T-helper 1 cell treated with Interleukin-12 subunit alpha and Interleukin-12 subunit beta and Interleukin-4 antibody, amounts not matched to agents 30 μg/mL and 1 μg/mL, for 36 hours (primary cell): ENCODE data around the gene SNN.

ENCODE experiments used
- H3K27ac Mint-ChIP-seq: one replicate; pipeline ENCODE4 v1.8.0; 2021; ENCODE audit warnings: mild to moderate bottlenecking, mixed read lengths
- H3K27me3 Mint-ChIP-seq: one replicate; pipeline ENCODE4 v1.8.0; 2021; ENCODE audit warnings: low read depth, mixed read lengths
- H3K36me3 Mint-ChIP-seq: one replicate; pipeline ENCODE4 v1.8.0; 2021; ENCODE audit warnings: low read depth, mixed read lengths
- H3K4me1 Mint-ChIP-seq: one replicate; pipeline ENCODE4 v1.8.0; 2021; ENCODE audit warnings: low read depth, mixed read lengths
- H3K4me3 Mint-ChIP-seq: one replicate; pipeline ENCODE4 v1.8.0; 2021; ENCODE audit warnings: mild to moderate bottlenecking, moderate library complexity, mixed read lengths
- H3K9me3 Mint-ChIP-seq: one replicate; pipeline ENCODE4 v1.8.0; 2021; ENCODE audit warnings: mixed read lengths

SNN gene

DNA sequence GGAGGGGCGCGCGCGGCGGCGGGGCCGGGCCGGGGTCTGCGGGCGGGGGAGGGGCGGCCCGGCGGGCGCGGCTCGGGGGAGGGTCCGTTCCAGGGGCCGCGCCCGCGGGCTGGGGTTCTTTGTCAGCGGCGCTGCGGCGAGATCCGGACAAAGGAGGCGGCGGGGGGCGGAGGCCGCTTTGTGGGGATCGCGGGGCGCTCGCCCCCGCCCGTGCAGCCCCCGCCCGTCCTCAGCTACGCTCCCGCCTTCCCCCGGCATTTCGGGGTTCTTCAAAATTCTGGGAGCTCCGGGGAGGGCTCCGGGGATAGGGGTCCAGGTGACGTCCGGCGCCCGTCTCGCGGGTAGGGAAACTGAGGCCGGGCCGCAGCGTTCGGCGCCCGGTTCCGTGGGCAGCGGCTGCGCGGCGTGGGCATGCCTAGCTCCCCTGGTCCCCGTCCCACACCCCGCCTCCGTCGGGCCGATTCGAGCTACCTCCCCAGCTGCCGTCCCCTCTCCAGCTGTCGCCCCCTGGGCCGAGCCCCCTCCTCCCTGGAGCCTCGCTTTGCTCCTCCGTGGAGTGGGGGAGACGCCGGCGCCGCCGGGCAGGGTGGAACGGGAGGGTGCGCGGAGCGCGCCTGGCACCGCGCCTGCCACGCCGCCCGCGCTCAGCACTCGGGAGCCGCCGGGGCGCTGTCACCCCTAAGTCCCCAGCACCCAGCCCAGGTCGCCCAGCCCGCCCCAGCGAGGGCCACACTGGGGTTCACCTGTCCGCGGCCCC, 546 bp downstream of the SNN start:
- Mint-ChIP-seq H3K27ac (no peak overlapping the region), H3K4me3 (peak overlapping the region; percentile 76), H3K27me3 (no peaks in the 10 kb centered on the region), H3K4me1 (peaks cover 50% of the 10 kb centered on the region), H3K36me3 (no peaks in the 10 kb centered on the region), H3K9me3 (no peaks in the 10 kb centered on the region)

DNA sequence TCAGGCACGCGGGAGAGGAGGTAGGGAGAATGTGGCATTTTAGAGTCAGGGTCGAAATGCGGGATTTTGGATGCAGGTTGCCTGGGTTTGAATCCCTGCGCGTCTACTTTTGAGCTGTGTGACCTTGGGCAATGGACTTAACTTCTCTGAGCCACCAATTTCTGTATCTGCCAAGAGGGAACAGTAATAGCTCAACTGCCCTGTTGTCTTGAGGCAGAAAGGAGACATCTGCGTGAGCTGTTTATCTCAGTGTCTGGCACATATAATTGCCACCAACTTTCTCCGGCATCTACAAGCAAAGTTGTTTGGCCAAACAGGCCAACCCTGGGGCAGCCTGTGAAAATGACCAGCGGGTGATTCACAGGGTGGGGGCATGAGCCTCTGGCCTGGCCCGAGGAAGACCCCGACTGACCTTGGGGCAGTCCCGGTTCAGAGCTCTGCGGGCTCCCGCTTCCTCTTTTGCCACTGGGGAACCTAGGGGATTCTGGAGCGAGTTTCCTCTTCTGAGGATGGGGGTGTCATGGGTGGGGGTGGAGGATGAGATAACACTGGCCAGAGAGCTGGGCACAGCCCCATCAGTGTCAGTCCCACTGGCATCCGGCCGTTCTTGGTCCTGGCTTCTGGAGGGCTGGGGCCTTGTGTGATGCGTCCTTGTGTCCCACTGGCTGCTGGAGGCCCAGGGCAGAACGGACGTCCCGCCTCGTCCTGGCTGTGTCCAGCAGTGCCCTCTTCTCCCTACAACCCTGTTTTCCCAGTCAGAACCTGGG, 1.3 kb downstream of the SNN start:
- H3K4me3 Mint-ChIP-seq = peak overlapping the region; percentile 76
- H3K27me3 Mint-ChIP-seq = no peaks in the 10 kb centered on the region
- peaks cover 46% of the 10 kb centered on the region for H3K4me1 Mint-ChIP-seq
- no peak overlapping the region for H3K27ac Mint-ChIP-seq
- no peaks in the 10 kb centered on the region for H3K9me3 Mint-ChIP-seq
- H3K36me3 Mint-ChIP-seq = no peaks in the 10 kb centered on the region

DNA sequence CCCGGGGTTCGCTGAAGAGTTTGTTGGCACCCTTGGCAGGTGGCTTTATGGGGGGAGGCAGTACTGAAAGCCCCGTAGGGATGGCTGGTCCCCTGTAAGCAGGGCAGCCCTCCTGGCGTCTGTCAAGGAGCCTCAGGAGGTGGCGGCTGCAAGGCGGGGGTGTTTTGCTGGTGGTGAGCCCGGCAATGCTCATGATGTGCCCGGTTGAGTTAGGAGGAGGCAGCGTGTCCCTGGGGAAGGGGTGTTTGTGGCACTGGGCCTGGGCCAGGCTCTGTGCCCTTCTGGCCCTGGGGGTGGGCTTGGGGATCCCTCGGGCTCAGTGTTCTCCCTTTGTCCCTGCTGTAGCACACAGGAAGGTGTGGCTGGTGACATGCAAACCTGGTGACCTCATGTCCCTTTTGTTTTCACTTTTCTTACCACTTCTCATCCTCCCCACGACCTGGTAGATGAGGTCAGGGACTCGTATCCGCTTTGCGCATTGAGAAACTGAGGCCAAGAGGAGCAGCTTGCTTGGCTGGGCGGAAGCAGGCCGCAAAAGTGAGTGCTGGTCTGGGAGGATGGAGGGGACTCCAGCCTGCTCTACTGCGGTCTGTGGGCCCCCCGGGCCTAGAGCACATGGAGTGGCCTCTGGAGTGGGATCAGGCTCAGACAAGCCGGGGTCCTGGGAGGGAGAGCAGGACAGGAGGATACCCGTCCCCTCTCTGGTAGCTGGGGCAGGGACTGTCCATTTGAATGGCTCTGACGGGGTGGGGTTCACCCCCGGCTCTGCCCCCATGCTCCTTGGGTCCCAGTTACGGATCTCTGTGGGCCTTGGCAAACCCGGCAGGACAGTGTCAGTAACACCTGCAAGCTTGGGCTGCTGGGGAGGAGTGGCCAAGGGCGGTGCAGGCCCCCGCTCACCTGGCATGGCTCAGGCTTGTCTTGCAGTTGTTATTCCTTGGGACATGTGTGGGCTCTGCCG, 2.2 kb downstream of the SNN start:
- peak overlapping the region; percentile 83 for H3K27ac Mint-ChIP-seq
- H3K9me3 Mint-ChIP-seq = no peaks in the 10 kb centered on the region
- H3K4me3 Mint-ChIP-seq = peak overlapping the region; percentile 76
- H3K36me3 Mint-ChIP-seq = peaks cover 2% of the 10 kb centered on the region
- peaks cover 41% of the 10 kb centered on the region for H3K4me1 Mint-ChIP-seq
- no peaks in the 10 kb centered on the region for H3K27me3 Mint-ChIP-seq

DNA sequence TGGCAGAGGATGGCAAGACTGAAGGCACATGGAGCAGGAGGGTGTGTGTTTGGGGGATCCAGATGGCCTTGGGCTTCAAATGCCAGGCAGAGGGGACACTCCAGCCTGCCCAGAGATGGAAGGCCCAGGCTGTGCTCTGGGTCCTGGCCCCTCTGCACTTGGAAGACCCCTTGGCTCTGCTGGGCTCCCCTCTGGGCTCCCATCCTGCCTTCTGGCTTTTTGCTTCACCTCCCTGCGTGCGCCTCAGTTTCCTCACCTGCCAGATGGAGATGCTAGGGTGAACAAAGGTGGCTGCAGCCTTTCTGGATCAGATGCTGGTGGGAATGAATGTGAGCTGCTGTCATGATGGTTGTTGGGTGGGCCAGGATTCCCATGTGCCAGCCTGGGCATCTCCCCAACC, 3.0 kb downstream of the SNN start:
- Mint-ChIP-seq H3K9me3 (no peaks in the 10 kb centered on the region), H3K36me3 (peaks cover 2% of the 10 kb centered on the region), H3K27me3 (no peaks in the 10 kb centered on the region), H3K27ac (peak overlapping the region; percentile 8), H3K4me1 (peaks cover 37% of the 10 kb centered on the region), H3K4me3 (no peak overlapping the region)

DNA sequence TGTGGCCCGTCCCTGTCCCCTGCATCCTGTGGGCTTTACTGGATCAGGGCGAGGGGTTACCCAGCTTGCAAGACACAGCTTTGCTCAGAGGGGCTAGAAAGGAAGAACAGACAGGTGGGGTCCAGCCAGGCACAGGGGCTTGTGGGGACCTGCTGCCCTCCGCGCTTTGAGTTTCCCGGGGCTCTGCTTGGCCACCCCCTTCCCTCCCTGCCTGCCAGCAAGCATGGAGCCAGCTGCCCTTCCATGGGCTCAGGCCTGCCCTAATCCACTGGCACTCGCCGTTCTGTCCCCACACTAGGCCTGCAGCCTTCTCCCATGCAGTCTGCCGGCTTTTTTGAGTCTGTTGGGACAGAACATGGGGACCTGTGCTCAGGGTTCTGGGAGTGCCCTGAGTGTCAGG, 3.4 kb downstream of the SNN start:
- Mint-ChIP-seq H3K4me3 (no peak overlapping the region), H3K4me1 (peaks cover 35% of the 10 kb centered on the region), H3K9me3 (no peaks in the 10 kb centered on the region), H3K36me3 (peaks cover 4% of the 10 kb centered on the region), H3K27me3 (no peaks in the 10 kb centered on the region), H3K27ac (peak overlapping the region; percentile 86)

DNA sequence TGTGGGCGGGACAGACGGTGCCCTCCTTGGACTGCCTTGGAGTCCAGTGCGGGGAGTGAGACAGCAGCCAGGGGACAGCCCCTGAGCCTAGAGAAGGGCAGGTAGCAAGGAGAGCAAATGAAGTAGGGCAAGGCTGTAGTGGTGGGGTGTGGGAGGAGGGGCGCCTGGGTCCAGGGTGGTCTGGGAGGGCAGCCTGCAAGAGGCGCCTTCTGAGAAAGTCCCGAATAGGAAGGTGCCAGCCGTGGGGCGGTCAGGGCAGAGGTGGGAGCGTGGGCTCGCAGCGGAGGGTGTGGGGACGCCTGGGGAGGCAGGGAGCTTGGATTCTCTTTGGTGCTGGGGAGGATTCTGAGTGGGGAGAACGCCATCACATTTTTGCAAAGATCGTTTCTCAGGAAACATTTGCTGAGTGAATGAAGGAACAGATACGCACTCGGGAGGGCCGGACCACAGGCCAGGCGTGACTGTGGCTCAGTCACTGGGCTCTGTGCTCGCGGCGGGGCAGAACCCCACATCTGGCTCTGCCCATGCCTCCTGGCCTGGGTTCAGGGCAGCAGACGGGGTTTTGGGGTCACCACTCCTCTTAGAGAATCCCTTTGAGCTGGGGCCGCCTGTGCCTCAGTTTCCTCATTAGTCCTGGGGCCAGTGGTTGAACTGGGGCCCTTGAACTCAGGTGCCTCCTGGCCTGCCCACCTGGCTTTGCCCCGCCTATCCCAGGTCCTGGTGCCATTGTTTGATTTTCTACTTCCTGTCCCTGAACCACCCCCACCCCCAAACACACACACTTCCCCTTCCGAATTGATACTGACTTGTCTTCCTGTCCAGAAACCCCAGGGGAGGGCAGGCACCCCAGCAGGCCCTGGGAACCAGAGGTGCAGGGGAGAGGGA, 4.2 kb downstream of the SNN start:
- Mint-ChIP-seq H3K27ac (peak overlapping the region; percentile 86), H3K4me3 (peak overlapping the region; percentile 59), H3K27me3 (no peaks in the 10 kb centered on the region), H3K9me3 (no peaks in the 10 kb centered on the region), H3K4me1 (peaks cover 35% of the 10 kb centered on the region), H3K36me3 (peaks cover 11% of the 10 kb centered on the region)

DNA sequence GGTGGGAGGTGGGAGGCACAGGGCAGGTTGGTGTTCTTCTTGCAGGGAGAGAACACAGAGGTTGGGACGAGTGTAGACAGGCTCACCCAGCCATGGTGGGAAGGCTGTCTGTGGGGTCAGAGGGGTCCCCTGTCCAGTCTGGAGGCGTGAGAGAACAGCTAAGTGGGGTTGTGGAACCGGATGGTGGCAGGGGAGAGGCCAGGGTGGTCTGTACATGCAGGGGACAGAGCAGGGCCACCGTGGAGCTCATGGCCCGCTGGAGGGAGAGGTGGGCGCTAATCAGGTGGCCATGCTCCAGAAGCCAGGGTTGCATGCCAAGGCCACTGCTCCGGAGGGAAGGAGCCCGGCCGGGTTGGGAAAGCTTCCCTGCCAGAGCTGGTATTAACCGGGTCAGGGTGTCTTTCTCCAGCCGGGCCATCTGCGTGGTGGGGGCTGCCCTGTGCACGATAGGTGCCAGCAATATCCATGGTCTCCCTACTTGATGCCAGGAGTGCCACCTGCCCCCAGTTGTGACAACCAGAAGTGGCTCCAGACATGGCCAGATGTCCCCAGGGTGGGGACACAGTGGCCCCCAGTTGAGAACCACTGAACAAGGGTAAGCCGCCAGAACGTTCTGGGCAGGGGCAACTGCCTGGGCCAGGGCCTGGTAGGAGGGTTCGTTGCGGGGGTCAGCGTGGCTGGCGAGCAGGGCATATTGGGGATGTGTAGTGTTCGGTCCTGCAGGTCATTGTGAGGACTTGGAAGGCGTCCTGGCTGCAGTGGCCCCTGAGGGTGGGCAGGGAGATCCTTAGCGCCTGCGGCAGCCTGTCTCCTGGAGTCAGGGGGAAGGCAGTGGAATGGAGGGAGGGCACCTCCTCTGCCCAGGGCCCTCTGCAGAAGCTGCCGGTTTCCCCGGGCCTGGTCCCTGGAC, 5.1 kb downstream of the SNN start:
- Mint-ChIP-seq H3K9me3 (no peaks in the 10 kb centered on the region), H3K27me3 (no peaks in the 10 kb centered on the region), H3K36me3 (peaks cover 17% of the 10 kb centered on the region), H3K4me1 (peaks cover 35% of the 10 kb centered on the region), H3K4me3 (no peak overlapping the region), H3K27ac (peak overlapping the region; percentile 86)

DNA sequence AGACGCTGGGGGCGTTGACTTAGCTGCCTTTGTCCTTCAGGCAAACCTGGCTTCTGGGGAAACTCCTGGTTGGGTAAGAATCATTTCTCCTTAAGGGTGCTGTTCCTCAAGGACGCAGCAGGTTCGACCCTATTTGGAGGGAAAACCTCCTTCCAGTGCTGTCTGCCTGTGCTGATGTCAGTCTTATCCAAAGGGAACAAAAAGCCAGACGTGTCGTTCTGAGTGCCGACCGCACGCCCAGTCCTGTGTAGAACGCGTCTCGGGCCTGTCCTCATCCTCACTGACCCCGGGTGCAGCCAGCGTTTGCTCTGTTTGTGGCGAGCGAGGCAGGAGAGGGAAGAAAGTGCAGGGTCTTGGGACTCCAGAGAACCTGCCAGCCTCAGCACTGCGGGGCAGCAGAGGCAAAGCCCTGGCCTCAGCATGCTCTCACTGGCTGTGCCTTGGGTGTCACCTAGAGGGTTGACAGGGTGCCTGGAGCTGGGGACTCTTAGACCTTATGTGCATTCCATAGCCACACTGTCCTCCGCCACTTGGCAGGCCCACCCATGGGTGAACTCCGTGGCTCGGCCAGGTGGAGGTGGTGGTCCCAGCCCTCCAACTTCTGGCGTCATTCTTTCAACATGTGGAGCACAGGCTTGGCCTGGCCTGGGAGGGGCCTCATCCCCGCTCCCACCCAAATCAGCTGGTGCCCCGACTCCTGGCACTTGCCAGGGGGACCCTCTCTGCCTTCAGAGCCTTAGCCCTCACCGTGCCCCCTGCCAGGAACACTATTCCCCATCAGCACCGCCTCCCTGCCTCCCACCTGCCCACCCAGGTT, 6.0 kb downstream of the SNN start:
- Mint-ChIP-seq H3K9me3 (no peaks in the 10 kb centered on the region), H3K4me1 (peaks cover 35% of the 10 kb centered on the region), H3K36me3 (peaks cover 21% of the 10 kb centered on the region), H3K27ac (no peak overlapping the region), H3K4me3 (no peak overlapping the region), H3K27me3 (no peaks in the 10 kb centered on the region)

DNA sequence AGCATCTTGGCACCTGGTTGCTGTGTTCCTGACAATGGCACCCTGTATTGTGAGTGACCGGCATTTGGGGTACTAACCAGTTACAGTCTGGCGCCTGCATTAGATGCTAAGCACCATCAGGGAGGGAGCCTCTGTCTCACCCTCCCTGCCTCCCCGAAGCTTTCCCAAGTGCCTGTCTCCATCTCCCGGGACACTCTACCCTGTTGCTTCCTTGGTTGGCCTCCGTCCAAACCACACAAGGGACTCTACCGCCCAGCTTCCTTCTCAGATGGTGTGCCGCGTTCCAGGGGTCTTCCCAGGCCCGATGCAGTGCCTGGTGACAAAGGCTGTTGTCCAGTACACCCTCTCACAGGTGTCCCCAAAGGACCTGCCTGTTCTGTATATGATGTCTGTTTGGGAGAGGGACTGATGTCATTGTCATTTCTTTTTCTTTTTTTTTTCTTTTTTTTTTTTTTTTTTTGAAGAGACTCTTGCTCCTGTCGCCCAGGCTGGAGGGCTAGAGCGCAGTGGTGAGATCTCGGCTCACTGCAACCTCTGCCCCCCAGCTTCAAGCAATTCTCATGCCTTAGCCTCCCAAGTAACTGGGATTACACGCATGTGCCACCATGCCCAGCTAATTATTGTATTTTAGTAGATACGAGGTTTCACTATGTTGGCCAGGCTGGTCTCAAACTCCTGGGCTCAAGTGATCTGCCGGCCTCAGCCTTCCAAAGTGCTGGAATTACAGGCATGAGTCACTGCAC, 6.7 kb downstream of the SNN start:
- H3K27me3 Mint-ChIP-seq = no peaks in the 10 kb centered on the region
- H3K9me3 Mint-ChIP-seq = no peaks in the 10 kb centered on the region
- no peak overlapping the region for H3K4me3 Mint-ChIP-seq
- peaks cover 27% of the 10 kb centered on the region for H3K36me3 Mint-ChIP-seq
- peaks cover 30% of the 10 kb centered on the region for H3K4me1 Mint-ChIP-seq
- peak overlapping the region; percentile 73 for H3K27ac Mint-ChIP-seq

DNA sequence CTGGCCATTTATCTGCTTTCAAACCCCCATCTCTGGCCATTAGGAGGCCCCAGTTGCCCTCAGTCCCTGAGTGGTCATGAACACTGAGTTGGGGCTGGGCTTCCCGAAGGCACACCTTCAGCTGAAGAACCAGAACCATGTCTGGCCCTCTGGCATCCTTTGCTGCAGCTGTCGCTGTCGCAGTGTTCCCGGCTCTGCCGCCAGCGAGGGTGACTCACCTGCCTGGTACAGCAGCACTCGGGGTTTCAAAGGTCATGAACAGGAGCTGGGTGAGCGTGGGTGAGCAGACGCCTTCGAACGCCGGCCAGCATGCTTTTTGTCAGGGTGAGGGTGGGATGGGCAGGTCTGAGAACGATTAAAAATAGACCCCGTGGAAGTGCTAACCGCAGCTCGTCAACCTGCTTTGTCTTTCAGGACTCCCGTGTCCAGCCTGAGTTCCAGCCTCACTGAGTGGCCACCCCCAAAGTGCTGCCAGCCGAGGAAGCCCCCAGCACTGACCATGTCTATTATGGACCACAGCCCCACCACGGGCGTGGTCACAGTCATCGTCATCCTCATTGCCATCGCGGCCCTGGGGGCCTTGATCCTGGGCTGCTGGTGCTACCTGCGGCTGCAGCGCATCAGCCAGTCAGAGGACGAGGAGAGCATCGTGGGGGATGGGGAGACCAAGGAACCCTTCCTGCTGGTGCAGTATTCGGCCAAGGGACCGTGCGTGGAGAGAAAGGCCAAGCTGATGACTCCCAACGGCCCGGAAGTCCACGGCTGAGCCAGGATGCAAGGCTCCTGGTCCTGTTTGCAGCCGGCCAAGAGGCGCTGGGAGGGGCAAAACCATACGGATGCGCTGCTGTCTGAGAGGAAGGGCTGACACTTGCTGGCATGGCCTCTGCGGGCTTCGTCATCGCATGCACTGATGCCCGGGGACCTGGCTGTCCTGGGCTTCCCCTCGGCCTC, 7.6 kb downstream of the SNN start:
- no peaks in the 10 kb centered on the region for H3K27me3 Mint-ChIP-seq
- no peak overlapping the region for H3K27ac Mint-ChIP-seq
- no peaks in the 10 kb centered on the region for H3K9me3 Mint-ChIP-seq
- no peak overlapping the region for H3K4me3 Mint-ChIP-seq
- H3K4me1 Mint-ChIP-seq = peaks cover 30% of the 10 kb centered on the region
- H3K36me3 Mint-ChIP-seq = peaks cover 28% of the 10 kb centered on the region

DNA sequence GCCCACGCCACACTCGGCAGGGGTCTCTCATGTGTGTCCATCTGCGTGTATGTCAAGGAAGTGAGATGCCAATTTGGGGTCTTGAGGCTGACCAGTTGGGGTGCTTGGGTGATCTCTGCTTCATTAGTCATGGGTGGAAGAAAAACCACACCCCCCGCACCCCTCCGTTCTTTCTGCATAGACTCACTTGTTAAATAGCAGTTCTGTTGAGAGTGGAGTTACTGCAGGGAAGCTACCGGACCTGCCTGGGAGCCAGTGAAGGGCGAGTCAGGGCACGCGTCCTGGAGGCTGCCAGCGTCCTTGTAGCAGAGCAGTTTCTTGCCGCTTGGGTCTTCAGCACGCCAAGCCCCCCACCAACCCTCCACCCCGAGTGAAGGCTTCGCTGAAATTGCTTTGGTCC, 8.5 kb downstream of the SNN start:
- H3K36me3 Mint-ChIP-seq = peaks cover 31% of the 10 kb centered on the region
- H3K27me3 Mint-ChIP-seq = no peaks in the 10 kb centered on the region
- no peak overlapping the region for H3K27ac Mint-ChIP-seq

More for the DNA sequence above, 8.5 kb downstream of the SNN start:
- peaks cover 37% of the 10 kb centered on the region for H3K4me1 Mint-ChIP-seq
- H3K9me3 Mint-ChIP-seq = no peaks in the 10 kb centered on the region
- no peak overlapping the region for H3K4me3 Mint-ChIP-seq
